ENCODE results near the gene CNTN5.

CNTN5 gene

GRCh38 chr11:99198215-99198614, 177.5 kb downstream of the CNTN5 start (continued):
- TF ChIP-seq BACH2 (CRISPR knock-in tag; IDR thresholded peaks at IDR 0.05; ENCODE audit: borderline replicate concordance) (no peak), POU6F1 (CRISPR knock-in tag; IDR thresholded peaks at IDR 0.05; ENCODE audit: borderline replicate concordance, low read depth) (no peak), TCF4 (CRISPR knock-in tag; IDR thresholded peaks at IDR 0.05; ENCODE audit: borderline replicate concordance) (no peak), ESRRG (CRISPR knock-in tag; IDR thresholded peaks at IDR 0.05) (no peak), CSDC2 (CRISPR knock-in tag; IDR thresholded peaks at IDR 0.05) (no peak), RARB (CRISPR knock-in tag; IDR thresholded peaks at IDR 0.05) (no peak), ZNF8 (CRISPR knock-in tag; IDR thresholded peaks at IDR 0.05) (no peak), ARNTL (CRISPR knock-in tag; IDR thresholded peaks at IDR 0.05; ENCODE audit: borderline replicate concordance, low read depth) (no peak), ISL1 (CRISPR knock-in tag; IDR thresholded peaks at IDR 0.05) (no peak)
- TF ChIP-seq, protein P1, sequence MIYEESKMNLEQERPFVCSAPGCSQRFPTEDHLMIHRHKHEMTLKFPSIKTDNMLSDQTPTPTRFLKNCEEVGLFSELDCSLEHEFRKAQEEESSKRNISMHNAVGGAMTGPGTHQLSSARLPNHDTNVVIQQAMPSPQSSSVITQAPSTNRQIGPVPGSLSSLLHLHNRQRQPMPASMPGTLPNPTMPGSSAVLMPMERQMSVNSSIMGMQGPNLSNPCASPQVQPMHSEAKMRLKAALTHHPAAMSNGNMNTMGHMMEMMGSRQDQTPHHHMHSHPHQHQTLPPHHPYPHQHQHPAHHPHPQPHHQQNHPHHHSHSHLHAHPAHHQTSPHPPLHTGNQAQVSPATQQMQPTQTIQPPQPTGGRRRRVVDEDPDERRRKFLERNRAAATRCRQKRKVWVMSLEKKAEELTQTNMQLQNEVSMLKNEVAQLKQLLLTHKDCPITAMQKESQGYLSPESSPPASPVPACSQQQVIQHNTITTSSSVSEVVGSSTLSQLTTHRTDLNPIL (CRISPR knock-in tag; IDR thresholded peaks at IDR 0.05; ENCODE audit: low read depth) = no peak

- TF ChIP-seq SNAI2 (CRISPR knock-in tag; IDR thresholded peaks at IDR 0.05) (no peak), TOX (CRISPR knock-in tag; IDR thresholded peaks at IDR 0.05; ENCODE audit: borderline replicate concordance) (no peak), BACH2 (CRISPR knock-in tag; IDR thresholded peaks at IDR 0.05; ENCODE audit: borderline replicate concordance) (no peak), TSHZ2 (CRISPR knock-in tag; IDR thresholded peaks at IDR 0.05) (no peak), ZC3H10 (CRISPR knock-in tag; IDR thresholded peaks at IDR 0.05) (no peak), ISL1 (CRISPR knock-in tag; IDR thresholded peaks at IDR 0.05) (no peak), ZFP3 (CRISPR knock-in tag; IDR thresholded peaks at IDR 0.05) (no peak), CSDC2 (CRISPR knock-in tag; IDR thresholded peaks at IDR 0.05) (no peak), ZFP30 (CRISPR knock-in tag; IDR thresholded peaks at IDR 0.05) (no peak), ESRRG (CRISPR knock-in tag; IDR thresholded peaks at IDR 0.05) (no peak), OSR1 (CRISPR knock-in tag; IDR thresholded peaks at IDR 0.05) (no peak), RARB (CRISPR knock-in tag; IDR thresholded peaks at IDR 0.05) (no peak), PPARA (CRISPR knock-in tag; IDR thresholded peaks at IDR 0.05; ENCODE audit: borderline replicate concordance) (no peak), ARNTL (CRISPR knock-in tag; IDR thresholded peaks at IDR 0.05; ENCODE audit: borderline replicate concordance, low read depth) (no peak), CSRNP3 (CRISPR knock-in tag; IDR thresholded peaks at IDR 0.05) (no peak), ZNF565 (CRISPR knock-in tag; conservative IDR thresholded peaks at IDR 0.05; ENCODE audit: low read depth) (no peak)
- TF ChIP-seq, protein P2, sequence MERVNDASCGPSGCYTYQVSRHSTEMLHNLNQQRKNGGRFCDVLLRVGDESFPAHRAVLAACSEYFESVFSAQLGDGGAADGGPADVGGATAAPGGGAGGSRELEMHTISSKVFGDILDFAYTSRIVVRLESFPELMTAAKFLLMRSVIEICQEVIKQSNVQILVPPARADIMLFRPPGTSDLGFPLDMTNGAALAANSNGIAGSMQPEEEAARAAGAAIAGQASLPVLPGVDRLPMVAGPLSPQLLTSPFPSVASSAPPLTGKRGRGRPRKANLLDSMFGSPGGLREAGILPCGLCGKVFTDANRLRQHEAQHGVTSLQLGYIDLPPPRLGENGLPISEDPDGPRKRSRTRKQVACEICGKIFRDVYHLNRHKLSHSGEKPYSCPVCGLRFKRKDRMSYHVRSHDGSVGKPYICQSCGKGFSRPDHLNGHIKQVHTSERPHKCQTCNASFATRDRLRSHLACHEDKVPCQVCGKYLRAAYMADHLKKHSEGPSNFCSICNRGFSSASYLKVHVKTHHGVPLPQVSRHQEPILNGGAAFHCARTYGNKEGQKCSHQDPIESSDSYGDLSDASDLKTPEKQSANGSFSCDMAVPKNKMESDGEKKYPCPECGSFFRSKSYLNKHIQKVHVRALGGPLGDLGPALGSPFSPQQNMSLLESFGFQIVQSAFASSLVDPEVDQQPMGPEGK (CRISPR knock-in tag; IDR thresholded peaks at IDR 0.05; ENCODE audit: borderline replicate concordance) = no peak
- TF ChIP-seq, protein P1 (CRISPR knock-in tag; IDR thresholded peaks at IDR 0.05; ENCODE audit: low read depth) = no peak
- no peak for ATAC-seq
Observed at GRCh38 chr11:99199341-99199740, 178.6 kb downstream of the CNTN5 start.

Data from SK-N-SH treated with all-trans-retinoic acid at 6 μM for 48 hours (cell line).